Measurements from ENCODE around the gene NBAS.

NBAS gene

DNA sequence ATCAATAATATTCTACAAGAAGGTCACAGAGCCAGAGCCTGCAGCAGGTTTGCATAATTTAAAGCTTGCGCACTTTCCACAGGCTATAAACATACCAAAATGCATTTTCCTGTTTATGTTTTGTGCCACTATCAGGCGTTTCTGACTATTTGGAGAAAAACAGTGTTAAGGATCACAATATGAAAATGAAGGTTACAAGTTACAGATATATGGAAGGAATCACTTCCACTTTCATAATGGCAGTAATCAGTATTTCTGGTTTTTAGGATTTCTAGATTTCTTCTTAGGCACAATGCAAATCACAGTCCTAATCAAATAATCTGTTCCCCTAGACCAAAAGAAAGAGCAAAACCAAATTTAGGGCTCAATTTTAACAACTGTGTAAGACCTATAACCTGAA lies 279.5 kb downstream of the NBAS start:
- Histone ChIP-seq H3K36me3 (ENCODE audit: insufficient read depth, low read length) (no peaks in the 10 kb centered on the region; the same call in 1 of the 2 replicates), H3K4me3 (ENCODE audit: low read depth, low read length, poor library complexity, severe bottlenecking) (no peak overlapping the region), H3K4me2 (ENCODE audit: low read length) (no peak overlapping the region), H3K27me3 (ENCODE audit: insufficient read depth, low read length) (no peaks in the 10 kb centered on the region), H3K27ac (ENCODE audit: low read depth, low read length, poor library complexity, severe bottlenecking) (no peak overlapping the region), H3K9me2 (ENCODE audit: low read depth, low read length) (no peaks in the 10 kb centered on the region), H2AFZ (ENCODE audit: low read length) (no peak overlapping the region), H3F3A (ENCODE audit: insufficient read depth, low read length) (no peaks in the 10 kb centered on the region), H3K79me2 (ENCODE audit: insufficient read depth, low read length) (no peaks in the 10 kb centered on the region), H3K9me3 (ENCODE audit: low read length) (no peaks in the 10 kb centered on the region), H3K9ac (ENCODE audit: low read length) (no peak overlapping the region), H3K4me1 (ENCODE audit: insufficient read depth, low read length, severe bottlenecking) (no peaks in the 10 kb centered on the region), H4K20me1 (ENCODE audit: insufficient read depth, low read length) (no peaks in the 10 kb centered on the region)
- TF ChIP-seq, protein P1, sequence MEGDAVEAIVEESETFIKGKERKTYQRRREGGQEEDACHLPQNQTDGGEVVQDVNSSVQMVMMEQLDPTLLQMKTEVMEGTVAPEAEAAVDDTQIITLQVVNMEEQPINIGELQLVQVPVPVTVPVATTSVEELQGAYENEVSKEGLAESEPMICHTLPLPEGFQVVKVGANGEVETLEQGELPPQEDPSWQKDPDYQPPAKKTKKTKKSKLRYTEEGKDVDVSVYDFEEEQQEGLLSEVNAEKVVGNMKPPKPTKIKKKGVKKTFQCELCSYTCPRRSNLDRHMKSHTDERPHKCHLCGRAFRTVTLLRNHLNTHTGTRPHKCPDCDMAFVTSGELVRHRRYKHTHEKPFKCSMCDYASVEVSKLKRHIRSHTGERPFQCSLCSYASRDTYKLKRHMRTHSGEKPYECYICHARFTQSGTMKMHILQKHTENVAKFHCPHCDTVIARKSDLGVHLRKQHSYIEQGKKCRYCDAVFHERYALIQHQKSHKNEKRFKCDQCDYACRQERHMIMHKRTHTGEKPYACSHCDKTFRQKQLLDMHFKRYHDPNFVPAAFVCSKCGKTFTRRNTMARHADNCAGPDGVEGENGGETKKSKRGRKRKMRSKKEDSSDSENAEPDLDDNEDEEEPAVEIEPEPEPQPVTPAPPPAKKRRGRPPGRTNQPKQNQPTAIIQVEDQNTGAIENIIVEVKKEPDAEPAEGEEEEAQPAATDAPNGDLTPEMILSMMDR (IDR thresholded peaks at IDR 0.05; ENCODE audit: low read length): no peak
- no peak for TF ChIP-seq EZH2 (IDR thresholded peaks at IDR 0.05; ENCODE audit: borderline replicate concordance, low read length)

DNA sequence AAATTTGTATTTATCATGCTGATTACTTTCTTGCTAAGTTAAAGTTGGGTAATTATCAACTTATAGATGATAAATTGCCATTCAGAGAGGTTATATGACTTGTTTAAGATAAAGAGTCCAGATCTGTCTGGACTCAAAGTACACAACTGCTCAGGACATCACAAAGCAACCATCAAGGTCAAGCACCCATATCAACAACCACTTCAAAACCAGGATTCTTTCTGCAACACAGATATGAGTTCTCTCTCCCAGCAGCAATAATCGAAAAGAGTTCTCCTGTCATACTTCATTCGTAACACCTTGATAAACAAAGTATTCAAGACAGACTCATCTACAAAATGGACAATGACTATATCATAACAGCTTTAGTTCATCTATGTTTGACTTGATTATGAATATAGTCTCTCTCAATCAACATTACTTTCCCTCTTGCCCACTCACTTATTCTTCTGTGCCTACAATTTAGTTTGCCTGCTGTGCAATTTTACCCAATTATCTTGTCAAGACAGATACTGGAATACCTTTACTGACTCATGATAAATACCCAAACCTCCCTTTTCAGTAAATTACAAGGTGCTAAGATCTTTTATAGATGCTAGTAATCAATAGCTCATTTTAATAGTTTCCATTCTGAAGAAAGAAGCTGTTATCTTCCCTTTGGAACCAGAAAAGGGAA lies 281.8 kb downstream of the NBAS start:
- Histone ChIP-seq H3K27me3 (ENCODE audit: insufficient read depth, low read length) (no peaks in the 10 kb centered on the region), H3K4me3 (ENCODE audit: low read depth, low read length, poor library complexity, severe bottlenecking) (no peak overlapping the region), H2AFZ (ENCODE audit: low read length) (no peak overlapping the region), H3K9me3 (ENCODE audit: low read length) (no peaks in the 10 kb centered on the region), H3K4me1 (ENCODE audit: insufficient read depth, low read length, severe bottlenecking) (no peaks in the 10 kb centered on the region), H3K9ac (ENCODE audit: low read length) (no peak overlapping the region), H3K9me2 (ENCODE audit: low read depth, low read length) (no peaks in the 10 kb centered on the region), H3F3A (ENCODE audit: insufficient read depth, low read length) (no peaks in the 10 kb centered on the region), H3K36me3 (ENCODE audit: insufficient read depth, low read length) (peaks cover 11% of the 10 kb centered on the region), H3K4me2 (ENCODE audit: low read length) (no peak overlapping the region), H3K79me2 (ENCODE audit: insufficient read depth, low read length) (no peaks in the 10 kb centered on the region), H4K20me1 (ENCODE audit: insufficient read depth, low read length) (no peaks in the 10 kb centered on the region), H3K27ac (ENCODE audit: low read depth, low read length, poor library complexity, severe bottlenecking) (no peak overlapping the region)
- TF ChIP-seq EZH2 (IDR thresholded peaks at IDR 0.05; ENCODE audit: borderline replicate concordance, low read length): no peak
- TF ChIP-seq, protein P1 (IDR thresholded peaks at IDR 0.05; ENCODE audit: low read length): no peak

DNA sequence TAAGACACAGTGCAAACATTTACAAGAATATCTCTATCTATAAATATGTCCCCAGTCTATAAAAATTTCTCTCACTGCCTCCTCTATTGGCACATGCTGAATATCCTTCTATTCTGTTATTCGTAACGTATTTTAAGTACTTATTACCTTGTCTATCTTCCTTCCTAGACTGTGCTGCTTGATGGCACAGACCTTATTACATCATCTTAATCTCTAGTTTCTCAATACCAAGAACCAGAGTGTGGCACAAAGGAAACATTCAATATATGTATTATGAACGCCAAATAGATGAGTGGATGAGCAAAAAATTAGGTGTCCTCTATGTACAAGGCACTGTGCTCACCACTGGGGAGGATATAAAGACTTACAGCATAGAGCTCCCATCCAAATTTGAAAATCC lies 282.8 kb downstream of the NBAS start:
- Histone ChIP-seq H4K20me1 (ENCODE audit: insufficient read depth, low read length) (no peaks in the 10 kb centered on the region), H3K4me1 (ENCODE audit: insufficient read depth, low read length, severe bottlenecking) (no peaks in the 10 kb centered on the region), H3K27ac (ENCODE audit: low read depth, low read length, poor library complexity, severe bottlenecking) (no peak overlapping the region), H3K4me3 (ENCODE audit: low read depth, low read length, poor library complexity, severe bottlenecking) (no peak overlapping the region), H3K36me3 (ENCODE audit: insufficient read depth, low read length) (peaks cover 11% of the 10 kb centered on the region), H3K9me2 (ENCODE audit: low read depth, low read length) (no peaks in the 10 kb centered on the region), H3K9me3 (ENCODE audit: low read length) (no peaks in the 10 kb centered on the region), H3K9ac (ENCODE audit: low read length) (no peak overlapping the region), H2AFZ (ENCODE audit: low read length) (no peak overlapping the region), H3F3A (ENCODE audit: insufficient read depth, low read length) (no peaks in the 10 kb centered on the region), H3K27me3 (ENCODE audit: insufficient read depth, low read length) (no peaks in the 10 kb centered on the region), H3K4me2 (ENCODE audit: low read length) (no peak overlapping the region), H3K79me2 (ENCODE audit: insufficient read depth, low read length) (no peaks in the 10 kb centered on the region)
- TF ChIP-seq, protein P1 (IDR thresholded peaks at IDR 0.05; ENCODE audit: low read length): no peak
- no peak for TF ChIP-seq EZH2 (IDR thresholded peaks at IDR 0.05; ENCODE audit: borderline replicate concordance, low read length)

Measured in OCI-LY1 (cell line).